ENCODE results near the gene USP7.

DNA sequence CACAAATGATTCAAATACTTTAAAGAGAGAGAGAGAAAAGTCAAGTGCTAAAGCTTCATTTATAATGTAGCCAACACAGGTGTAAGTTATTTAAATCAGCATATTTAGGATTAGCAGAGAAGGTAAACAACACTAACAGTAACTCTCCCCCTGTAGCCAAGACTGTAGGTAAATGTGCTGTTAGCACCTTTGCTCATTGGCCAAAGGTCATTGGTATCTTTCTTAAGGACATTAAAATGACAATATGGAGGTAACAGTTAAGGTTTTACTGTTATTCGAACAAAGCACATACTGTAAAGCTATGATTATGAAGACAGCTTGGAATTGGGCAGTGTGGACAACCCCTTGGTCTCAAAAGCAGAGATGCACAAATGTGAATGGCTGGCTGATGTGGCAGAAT, 52.9 kb downstream of the USP7 start:
- no peak for TF ChIP-seq CTCF (conservative IDR thresholded peaks at IDR 0.05; ENCODE audit: low read depth, low read length)
- TF ChIP-seq EZH2 (IDR thresholded peaks at IDR 0.05; ENCODE audit: borderline replicate concordance, low read depth, low read length, poor library complexity, severe bottlenecking) = no peak
